Neuronal stem cell (in vitro differentiated cells): ENCODE data around the gene OSGIN1.
"Not testable (repeated sequence)": the region's sequence is repeated elsewhere in the genome, so short reads cannot be mapped to it uniquely, and the experiment has no call there.

ENCODE experiments used
- DNase-seq: peaks from one replicate; pipeline ENCODE4 v3.0.0-alpha.2; 2013; ENCODE audit warnings: low spot score
- H2AFZ ChIP-seq: one replicate; pipeline ENCODE4 v1.6.1; 2013; ENCODE audit warnings: mild to moderate bottlenecking, low read length, inconsistent platforms
- H2AK5ac ChIP-seq: 2 replicates; pipeline ENCODE4 v1.6.1; 2013; ENCODE audit warnings: low read depth, mild to moderate bottlenecking, inconsistent platforms, low read length, moderate library complexity, mixed read lengths
- H2BK120ac ChIP-seq: 2 replicates; pipeline ENCODE4 v1.6.1; 2013; ENCODE audit warnings: low read depth, mild to moderate bottlenecking, inconsistent platforms, low read length, moderate library complexity, mixed read lengths
- H2BK12ac ChIP-seq: one replicate; pipeline ENCODE4 v1.6.1; 2013; ENCODE audit warnings: low read length, inconsistent platforms
- H2BK15ac ChIP-seq: 2 replicates; pipeline ENCODE4 v1.6.1; 2013; ENCODE audit warnings: mild to moderate bottlenecking, low read length, inconsistent platforms, mixed read lengths
- H2BK5ac ChIP-seq: one replicate; pipeline ENCODE4 v1.6.1; 2013; ENCODE audit warnings: inconsistent platforms, mild to moderate bottlenecking, low read length, moderate library complexity
- H3K14ac ChIP-seq: one replicate; pipeline ENCODE4 v1.6.1; 2013; ENCODE audit warnings: low read length, inconsistent platforms
- H3K18ac ChIP-seq: 2 replicates; pipeline ENCODE4 v1.6.1; 2013; ENCODE audit warnings: low read length, inconsistent platforms
- H3K23ac ChIP-seq: 2 replicates; pipeline ENCODE4 v1.6.1; 2013; ENCODE audit warnings: low read depth, mild to moderate bottlenecking, mixed read lengths, low read length, inconsistent platforms; ENCODE audit not compliant: poor library complexity
- H3K27ac ChIP-seq: replicated peaks from 3 replicates; pipeline ENCODE4 v1.5.1; 2013; ENCODE audit warnings: low read length, inconsistent platforms
- H3K27me3 ChIP-seq, 3 experiments: 2 replicates each; pipeline ENCODE4 v1.6.1; 2013; ENCODE audit warnings: low read length in 3 of 3, mild to moderate bottlenecking in 2 of 3, inconsistent platforms in 1 of 3, low read depth in 1 of 3, mixed read lengths in 1 of 3, moderate library complexity in 1 of 3; ENCODE audit not compliant: control insufficient read depth in 3 of 3, insufficient read depth in 3 of 3
- H3K36me3 ChIP-seq, 2 donors: replicated peaks in 1 of 2; 2 replicates each; pipeline ENCODE4 v1.6.1; 2013; ENCODE audit warnings: low read length in 2 of 2; ENCODE audit not compliant: control insufficient read depth in 2 of 2, insufficient read depth in 2 of 2
- H3K4ac ChIP-seq: 2 replicates; pipeline ENCODE4 v1.6.1; 2013; ENCODE audit warnings: inconsistent platforms, mild to moderate bottlenecking, low read length, moderate library complexity
- H3K4me1 ChIP-seq, 2 donors: 1 replicate in 1 of 2; 2 replicates in 1 of 2; pipeline ENCODE4 v1.6.1; 2013; ENCODE audit warnings: low read length in 2 of 2, low read depth in 1 of 2; ENCODE audit not compliant: control insufficient read depth in 2 of 2, insufficient read depth in 1 of 2
- H3K4me2 ChIP-seq: one replicate; pipeline ENCODE4 v1.6.1; 2013; ENCODE audit warnings: mild to moderate bottlenecking, low read length, inconsistent platforms; ENCODE audit not compliant: insufficient read depth, poor library complexity, severe bottlenecking
- H3K4me3 ChIP-seq, 2 donors: 2 replicates each; pipeline ENCODE4 v1.5.1; 2013; ENCODE audit warnings: low read length in 2 of 2, mild to moderate bottlenecking in 2 of 2, inconsistent platforms in 1 of 2, moderate library complexity in 1 of 2
- H3K79me1 ChIP-seq: one replicate; pipeline ENCODE4 v1.6.1; 2013; ENCODE audit warnings: low read depth, mild to moderate bottlenecking, inconsistent platforms, low read length, moderate library complexity
- H3K9ac ChIP-seq: one replicate; pipeline ENCODE4 v1.6.1; 2013; ENCODE audit warnings: mild to moderate bottlenecking, low read depth, low read length, inconsistent platforms; ENCODE audit not compliant: poor library complexity
- H3K9me3 ChIP-seq, 2 donors: replicated peaks in 1 of 2; 2 replicates each; pipeline versions ENCODE3 to v1.6.1; 2013; ENCODE audit warnings: low read length in 2 of 2, mild to moderate bottlenecking in 2 of 2, inconsistent platforms in 1 of 2, low read depth in 1 of 2, mixed read lengths in 1 of 2, moderate library complexity in 1 of 2; ENCODE audit not compliant: control insufficient read depth in 2 of 2, insufficient read depth in 1 of 2
- H4K8ac ChIP-seq: one replicate; pipeline ENCODE4 v1.6.1; 2013; ENCODE audit warnings: low read depth, mild to moderate bottlenecking, inconsistent platforms, low read length, moderate library complexity
- H4K91ac ChIP-seq: one replicate; pipeline ENCODE4 v1.6.1; 2013; ENCODE audit warnings: low read length, low read depth, mild to moderate bottlenecking, inconsistent platforms; ENCODE audit not compliant: poor library complexity
- WGBS, 2 donors: extraction: QIAGEN DNeasy Blood & Tissue Kit; methylation state at CpG; one replicate each; pipeline ENCODE4 v1.1.7; 2013; ENCODE audit warnings: missing lambda C conversion rate in 2 of 2, mixed read lengths in 1 of 2; ENCODE audit not compliant: insufficient read length in 2 of 2, insufficient replicate concordance in 1 of 2; ENCODE audit errors: extremely low coverage in 2 of 2; 5-methylcytosine and 5-hydroxymethylcytosine counted together

OSGIN1 gene

DNA sequence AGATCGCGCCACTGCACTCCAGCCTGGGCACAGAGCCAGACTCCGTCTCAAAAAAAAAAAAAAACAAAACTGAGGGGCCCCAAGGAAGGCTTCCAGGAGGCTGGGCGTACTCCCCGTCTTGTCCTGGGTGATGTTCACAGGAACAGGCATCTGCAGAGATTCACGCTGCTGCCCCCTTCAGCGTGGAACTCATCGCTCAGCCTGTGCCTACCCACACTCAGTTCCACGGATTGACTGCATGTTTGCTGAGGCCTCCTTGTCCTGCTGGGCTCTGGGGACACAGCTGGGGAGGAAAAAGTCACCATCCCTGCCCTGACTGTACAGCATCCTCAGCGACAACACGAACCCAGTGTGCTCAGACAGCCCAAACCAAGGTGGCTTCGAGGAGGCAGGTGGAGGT is 12.9 kb upstream of the OSGIN1 start:
- Histone ChIP-seq H3K4me1 (peaks cover 2 to 3% of the 10 kb centered on the region in 2 donors), H3K9me3 (peaks cover 0 to 4% of the 10 kb centered on the region in 2 donors), H3K4me3 (no peak overlapping the region), H2BK120ac (no peak overlapping the region), H2BK5ac (no peak overlapping the region), H2AK5ac (no peak overlapping the region), H2BK12ac (peak overlapping the region; percentile 63), H3K36me3 (no peaks in the 10 kb centered on the region), H3K23ac (no peak overlapping the region), H3K18ac (peak overlapping the region; percentile 69), H3K27me3 (peaks cover 0 to 2% (median 0%) of the 10 kb centered on the region in 3 experiments), H3K4me2 (no peak overlapping the region), H3K79me1 (peaks cover 4% of the 10 kb centered on the region), H3K27ac (no peak overlapping the region), H3K9ac (no peak overlapping the region), H2AFZ (no peak overlapping the region), H4K91ac (peak overlapping the region; percentile 22), H4K8ac (no peak overlapping the region), H2BK15ac (no peak overlapping the region), H3K4ac (no peak overlapping the region), H3K14ac (peak overlapping the region; percentile 17)
- DNase-seq = no peak
- no CpG with 5 or more reads among the region's 12 CpGs for WGBS, 2 donors

DNA sequence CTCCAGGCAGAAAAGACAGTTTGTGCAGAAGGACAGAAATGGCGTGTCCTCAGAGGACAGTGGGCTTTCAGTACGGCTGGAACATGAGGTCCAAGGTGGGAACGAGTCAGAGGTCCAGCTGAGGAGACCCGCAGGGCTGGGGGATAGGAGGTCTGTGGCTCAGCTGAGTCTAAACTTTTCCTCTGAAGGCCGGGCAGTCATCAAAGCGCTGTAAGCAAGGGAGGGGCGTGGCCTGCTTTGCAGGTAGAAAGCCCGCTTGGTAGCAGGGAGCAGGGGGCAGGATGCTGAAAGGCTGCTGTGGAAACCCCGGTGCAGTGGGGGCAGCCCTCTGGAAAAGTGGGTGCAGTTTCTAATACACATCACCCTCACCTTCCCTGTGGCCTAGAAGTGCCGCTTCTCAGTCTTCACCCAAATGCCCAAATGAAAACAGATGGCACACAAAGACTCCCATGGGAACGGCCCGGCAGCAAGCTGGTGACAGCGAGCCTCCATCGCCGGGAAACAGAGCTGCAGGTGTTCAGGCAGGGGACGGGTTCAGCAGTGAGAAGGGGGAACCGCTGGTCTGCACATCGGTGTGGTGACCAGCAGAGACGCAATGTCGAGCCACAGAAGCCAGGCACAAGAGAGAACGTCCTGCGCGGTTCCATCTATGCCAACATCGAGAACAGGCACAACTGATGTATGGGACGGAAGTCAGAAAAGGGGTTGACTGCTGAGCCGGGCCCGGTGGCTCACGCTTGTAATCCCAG is 12.2 kb upstream of the OSGIN1 start:
- no peak overlapping the region for H2BK120ac ChIP-seq
- no peaks in the 10 kb centered on the region for H3K36me3 ChIP-seq
- WGBS, 2 donors = no CpG with 5 or more reads among the region's 28 CpGs
- peak overlapping the region; percentile 17 for H3K14ac ChIP-seq
- no peak overlapping the region for H2BK5ac ChIP-seq
- no peak overlapping the region for H2AK5ac ChIP-seq
- H3K4me1 ChIP-seq = peaks cover 2 to 3% of the 10 kb centered on the region in 2 donors
- no peak overlapping the region for H3K4me2 ChIP-seq
- H2AFZ ChIP-seq = no peak overlapping the region
- H4K91ac ChIP-seq = peak overlapping the region; percentile 22
- H3K9me3 ChIP-seq = peaks cover 0 to 4% of the 10 kb centered on the region in 2 donors
- H3K4me3 ChIP-seq = peak overlapping the region in 1 of 2 donors; percentile 6
- no peak overlapping the region for H2BK15ac ChIP-seq
- no peak overlapping the region for H3K4ac ChIP-seq
- no peak overlapping the region for H4K8ac ChIP-seq
- no peak overlapping the region for H2BK12ac ChIP-seq
- H3K27ac ChIP-seq = no peak overlapping the region
- H3K9ac ChIP-seq = no peak overlapping the region
- H3K18ac ChIP-seq = no peak overlapping the region
- H3K79me1 ChIP-seq = peaks cover 2% of the 10 kb centered on the region
- peaks cover 0 to 2% (median 0%) of the 10 kb centered on the region in 3 experiments for H3K27me3 ChIP-seq
- DNase-seq = no peak
- H3K23ac ChIP-seq = no peak overlapping the region

DNA sequence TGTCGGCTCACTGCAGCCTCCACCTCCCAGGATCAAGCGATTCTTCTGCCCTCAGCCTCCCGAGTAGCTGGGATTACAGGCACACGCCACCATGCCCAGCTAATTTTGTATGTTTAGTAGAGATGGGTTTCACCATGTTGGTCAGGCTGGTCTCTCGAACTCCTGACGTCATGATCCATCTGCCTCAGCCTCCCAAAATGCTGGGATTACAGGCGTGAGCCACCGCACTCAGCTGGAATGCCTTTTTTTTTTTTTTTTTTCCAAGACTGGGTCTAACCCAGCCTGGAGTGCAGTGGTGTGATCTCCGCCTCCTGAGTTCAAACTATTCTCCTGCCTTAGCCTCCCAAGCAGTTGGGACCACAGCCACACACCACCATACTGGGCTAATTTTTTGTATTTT is 11.5 kb upstream of the OSGIN1 start:
- H4K8ac ChIP-seq, DNase-seq, H2BK120ac ChIP-seq, H3K27me3 ChIP-seq, H3K4me3 ChIP-seq, H3K18ac ChIP-seq, H3K14ac ChIP-seq, H3K4me1 ChIP-seq, H3K4me2 ChIP-seq, H4K91ac ChIP-seq, H3K36me3 ChIP-seq, H3K79me1 ChIP-seq, H3K9ac ChIP-seq, H3K27ac ChIP-seq, H2BK12ac ChIP-seq, H3K23ac ChIP-seq, H2BK5ac ChIP-seq, H3K4ac ChIP-seq, H2AK5ac ChIP-seq, H2BK15ac ChIP-seq, H2AFZ ChIP-seq, H3K9me3 ChIP-seq: not testable (repeated sequence)
- WGBS, 2 donors = no CpG with 5 or more reads among the region's 9 CpGs

DNA sequence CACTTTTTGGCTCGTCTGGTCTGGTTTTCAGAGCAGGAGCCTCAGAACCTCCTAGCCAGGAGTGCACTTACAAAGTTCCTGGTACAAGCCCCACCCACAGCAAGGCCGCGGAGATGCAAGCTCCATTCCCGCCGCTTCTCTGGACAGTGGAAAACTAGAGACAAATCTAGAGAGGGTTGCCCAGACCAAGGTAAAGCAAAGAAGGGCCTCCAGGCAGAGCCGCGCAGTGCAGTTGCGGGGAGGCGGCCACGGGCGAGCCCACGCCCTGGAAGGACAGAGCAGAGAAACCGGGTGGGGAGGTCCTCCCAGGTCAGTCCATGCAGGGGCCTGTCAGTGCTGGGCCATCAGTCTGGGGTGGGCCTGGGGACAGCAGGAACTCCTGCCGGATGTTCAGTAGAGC is 11.0 kb upstream of the OSGIN1 start:
- H2BK5ac ChIP-seq = no peak overlapping the region
- H3K4me2 ChIP-seq = no peak overlapping the region
- no peak overlapping the region for H3K4ac ChIP-seq
- no peak overlapping the region for H2AK5ac ChIP-seq
- H3K23ac ChIP-seq = no peak overlapping the region
- no peak overlapping the region for H2BK12ac ChIP-seq
- H3K4me3 ChIP-seq = no peak overlapping the region
- peaks cover 3% of the 10 kb centered on the region for H3K79me1 ChIP-seq
- H2AFZ ChIP-seq = no peak overlapping the region
- H3K36me3 ChIP-seq = no peaks in the 10 kb centered on the region
- H4K8ac ChIP-seq = no peak overlapping the region
- peaks cover 2 to 3% of the 10 kb centered on the region in 2 donors for H3K4me1 ChIP-seq
- peaks cover 0 to under 1% of the 10 kb centered on the region in 2 donors for H3K9me3 ChIP-seq
- no peak overlapping the region for H2BK120ac ChIP-seq
- H4K91ac ChIP-seq = no peak overlapping the region
- no CpG with 5 or more reads among the region's 14 CpGs for WGBS, 2 donors
- DNase-seq = no peak
- H2BK15ac ChIP-seq = no peak overlapping the region
- no peak overlapping the region for H3K9ac ChIP-seq
- H3K27ac ChIP-seq = no peak overlapping the region
- H3K18ac ChIP-seq = peak overlapping the region; percentile 35
- no peak overlapping the region for H3K14ac ChIP-seq
- H3K27me3 ChIP-seq = peaks cover 0 to 2% (median 0%) of the 10 kb centered on the region in 3 experiments
